ENCODE data around the gene TFPI2.
"Not testable (repeated sequence)": the region's sequence is repeated elsewhere in the genome, so short reads cannot be mapped to it uniquely, and the experiment has no call there.

The TFPI2 gene

GRCh38 chr7:93890464-93891068 is at the start of gene TFPI2:
TSS of gene TFPI2 (minus strand) at chr7:93890753. CDS start at chr7:93890678, 75 bp downstream.
- no peak for DNase-seq

- DNase-seq: no peak
These were observed 47.7 kb upstream of the TFPI2 start for GRCh38 chr7:93938293-93938692.

- DNase-seq: no peak
These were observed 47.3 kb upstream of the TFPI2 start for GRCh38 chr7:93937818-93938217.

GRCh38 chr7:93935102-93935501 is 44.5 kb upstream of the TFPI2 start:
- DNase-seq: no peak

- no peak for DNase-seq
These were observed 42.6 kb upstream of the TFPI2 start for GRCh38 chr7:93933156-93933555.

GRCh38 chr7:93931655-93932054 is 41.1 kb upstream of the TFPI2 start:
- DNase-seq: no peak

- no peak for DNase-seq
These were observed 37.0 kb upstream of the TFPI2 start for GRCh38 chr7:93927585-93927984.

- DNase-seq: no peak
These were observed 36.2 kb upstream of the TFPI2 start for GRCh38 chr7:93926800-93927199.

GRCh38 chr7:93923942-93924341 is 33.4 kb upstream of the TFPI2 start:
- no peak for DNase-seq

- DNase-seq: no peak
These were observed 32.7 kb upstream of the TFPI2 start for GRCh38 chr7:93923296-93923695.

GRCh38 chr7:93921607-93922566 is 31.3 kb upstream of the TFPI2 start, which contains the start of gene GNG11:
TSS of gene GNG11 (plus strand) at chr7:93921735. CDS start at chr7:93922138, 403 bp downstream.
- no peak for DNase-seq

- no peak for DNase-seq
These were observed 30.6 kb upstream of the TFPI2 start for GRCh38 chr7:93921186-93921585.

GRCh38 chr7:93920496-93921182 is 30.1 kb upstream of the TFPI2 start:
- DNase-seq: no peak

- DNase-seq: not testable (repeated sequence)
These were observed 25.8 kb upstream of the TFPI2 start for GRCh38 chr7:93916315-93916714.

GRCh38 chr7:93915888-93916287 is 25.3 kb upstream of the TFPI2 start:
- not testable (repeated sequence) for DNase-seq

GRCh38 chr7:93915206-93915842 is 24.8 kb upstream of the TFPI2 start:
- not testable (repeated sequence) for DNase-seq

GRCh38 chr7:93914581-93915066 is 24.1 kb upstream of the TFPI2 start:
- DNase-seq: no peak

- no peak for DNase-seq
These were observed 22.6 kb upstream of the TFPI2 start for GRCh38 chr7:93913197-93913596.

- not testable (repeated sequence) for DNase-seq
These were observed 21.1 kb upstream of the TFPI2 start for GRCh38 chr7:93911661-93912060.

- not testable (repeated sequence) for DNase-seq
These were observed 20.7 kb upstream of the TFPI2 start for GRCh38 chr7:93911242-93911641.

GRCh38 chr7:93910076-93910994 is 19.8 kb upstream of the TFPI2 start:
- DNase-seq: no peak

- DNase-seq: no peak
These were observed 15.7 kb upstream of the TFPI2 start, which contains the start of gene GNGT1 for GRCh38 chr7:93906267-93906666. TSS of gene GNGT1 (plus strand) at chr7:93906567. CDS start at chr7:93906747, 180 bp downstream.
